Activated T-helper 17 cell treated with anti-CD3 and anti-CD28 coated beads, Interleukin-2, amount 50 U/mL, for 72 hours (primary cell): ENCODE measurements around the gene ARF1. TPM values are rescaled to one million over a fixed set of nuclear protein-coding genes. Genes with fewer than 3 reads are reported as not detected.

Source experiments
- ATAC-seq: fragments of 150-1000 bp; cut with Tn5 transposase; replicated peaks from 2 replicates; pipeline ENCODE4 v1.10.0; 2021; ENCODE audit warnings: mild to moderate bottlenecking, moderate library complexity
- H3K27ac Mint-ChIP-seq: one replicate; pipeline ENCODE4 v1.8.0; 2022; ENCODE audit warnings: mixed read lengths
- H3K27me3 Mint-ChIP-seq: one replicate; pipeline ENCODE4 v1.8.0; 2022; ENCODE audit warnings: mixed read lengths
- H3K36me3 Mint-ChIP-seq: one replicate; pipeline ENCODE4 v1.8.0; 2022; ENCODE audit warnings: low read depth, mild to moderate bottlenecking, mixed read lengths
- H3K4me1 Mint-ChIP-seq: one replicate; pipeline ENCODE4 v1.8.0; 2022; ENCODE audit warnings: mixed read lengths
- H3K4me3 Mint-ChIP-seq: one replicate; pipeline ENCODE4 v1.8.0; 2022; ENCODE audit warnings: mild to moderate bottlenecking, mixed read lengths
- H3K9me3 Mint-ChIP-seq: one replicate; pipeline ENCODE4 v1.8.0; 2022; ENCODE audit warnings: mixed read lengths
- total RNA-seq, 2 donors: library from RNA; stranded (reverse); gene quantifications; one replicate each; pipeline ENCODE4 v1.2.3, GENCODE V29; 2022

ARF1 gene
- total RNA-seq, 2 donors from 2014 or later: 288 to 364 TPM

DNA sequence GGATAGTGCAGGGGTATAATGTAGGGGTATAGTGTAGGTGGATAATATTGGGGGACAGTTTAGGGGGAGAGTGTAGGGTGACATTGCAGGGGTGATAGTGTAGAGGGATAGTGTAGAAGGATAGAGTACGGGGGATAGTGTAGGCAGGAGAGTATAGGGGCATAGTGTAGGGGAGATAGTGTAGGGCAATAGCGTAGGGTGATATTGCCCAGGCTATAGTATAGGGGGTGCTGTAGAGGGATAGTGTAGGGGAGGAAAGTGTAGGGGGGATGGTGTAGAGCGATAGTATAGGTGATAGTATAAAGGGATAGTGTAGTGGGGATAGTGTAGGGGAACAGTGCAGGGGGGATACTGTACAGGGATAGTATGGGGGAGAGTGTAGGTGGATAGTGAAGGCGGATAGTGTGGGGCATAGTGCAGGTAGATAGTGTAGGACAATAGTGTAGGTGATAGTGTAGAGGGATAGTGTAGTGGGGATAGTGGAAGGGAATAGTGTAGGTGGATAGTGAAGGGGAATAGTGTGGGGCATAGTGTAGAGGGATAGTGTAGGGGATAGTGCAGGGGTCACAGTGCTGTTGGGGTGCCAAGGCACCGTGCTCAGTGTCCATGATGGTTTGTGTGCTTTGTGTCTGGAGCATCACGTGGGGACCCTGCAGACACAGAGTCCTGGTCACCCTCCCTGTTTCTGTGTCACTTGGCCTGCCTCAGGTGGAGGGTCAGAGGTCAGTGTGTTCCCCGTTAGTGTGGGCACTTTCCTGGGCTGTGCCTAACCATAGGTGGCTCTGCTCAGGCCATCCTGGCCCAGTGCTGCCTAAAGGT is 10.5 kb upstream of the ARF1 start:
- peak; percentile 23 for ATAC-seq
- Mint-ChIP-seq H3K36me3 (no peaks in the 10 kb centered on the region), H3K27ac (no peak overlapping the region), H3K9me3 (no peaks in the 10 kb centered on the region), H3K4me1 (no peaks in the 10 kb centered on the region), H3K4me3 (no peak overlapping the region), H3K27me3 (no peaks in the 10 kb centered on the region)

DNA sequence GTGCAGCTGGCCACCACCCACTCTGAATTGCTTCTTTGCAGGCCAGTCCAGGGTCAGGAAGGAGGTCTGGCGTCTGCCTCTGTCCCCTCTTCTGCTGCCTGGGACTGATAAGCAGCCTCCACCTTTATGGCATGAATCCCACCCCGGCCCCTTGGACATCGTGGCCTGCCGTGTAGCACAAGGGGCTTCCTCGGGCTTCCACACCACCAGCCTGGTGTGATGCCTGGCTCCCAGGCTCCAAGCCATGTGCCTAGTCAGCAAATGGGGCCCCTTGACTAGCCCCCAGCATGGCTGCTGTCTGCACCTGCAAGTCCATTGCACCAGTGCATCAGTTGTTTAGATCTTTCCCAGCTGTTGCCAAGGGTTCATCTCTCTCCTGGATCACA is 9.9 kb upstream of the ARF1 start:
- Mint-ChIP-seq H3K9me3 (no peaks in the 10 kb centered on the region), H3K27me3 (no peaks in the 10 kb centered on the region), H3K4me1 (no peaks in the 10 kb centered on the region), H3K27ac (no peak overlapping the region), H3K4me3 (no peak overlapping the region), H3K36me3 (no peaks in the 10 kb centered on the region)
- ATAC-seq: no peak

- H3K36me3 Mint-ChIP-seq: no peaks in the 10 kb centered on the region
- no peaks in the 10 kb centered on the region for H3K4me1 Mint-ChIP-seq
- H3K27me3 Mint-ChIP-seq: no peaks in the 10 kb centered on the region
- ATAC-seq: peak; percentile 23
- H3K4me3 Mint-ChIP-seq: no peak overlapping the region
- no peak overlapping the region for H3K27ac Mint-ChIP-seq
- no peaks in the 10 kb centered on the region for H3K9me3 Mint-ChIP-seq
Measured at GRCh38 chr1:228073061-228073856, 9.2 kb upstream of the ARF1 start.

DNA sequence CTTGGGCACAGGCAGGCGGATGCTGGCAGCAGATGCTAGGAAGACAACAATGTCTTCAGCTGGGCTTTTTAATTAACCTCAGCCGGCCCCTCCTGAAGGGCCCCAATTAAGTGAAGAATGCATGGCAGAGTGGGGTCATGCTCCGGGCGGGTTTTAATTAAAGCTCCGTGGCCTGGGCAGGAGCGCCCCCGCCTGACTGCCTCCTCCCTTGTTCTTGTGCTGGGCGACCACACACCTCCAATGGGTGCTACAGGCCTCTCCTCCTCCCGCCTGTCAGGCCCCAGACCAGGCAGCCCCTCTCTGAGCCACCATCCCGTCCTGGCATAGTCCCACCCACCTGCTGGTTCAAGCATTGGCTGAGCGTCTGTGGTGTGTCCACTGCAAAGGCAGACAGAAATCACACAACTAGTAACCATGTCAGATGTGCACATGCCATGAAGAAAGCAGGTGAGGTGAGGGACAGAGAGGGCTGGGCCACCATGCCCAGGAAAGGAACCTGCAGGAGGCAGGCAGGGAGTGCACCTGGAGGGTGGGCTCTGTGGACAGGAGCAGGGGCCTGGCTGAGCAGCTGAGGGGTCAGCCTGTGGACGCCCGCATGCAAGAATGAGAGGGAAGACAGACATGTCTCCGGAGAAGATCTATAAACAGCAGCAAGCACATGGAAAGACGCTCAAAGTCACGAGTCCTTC is 8.5 kb upstream of the ARF1 start:
- H3K4me3 Mint-ChIP-seq: no peak overlapping the region
- no peaks in the 10 kb centered on the region for H3K4me1 Mint-ChIP-seq
- no peak for ATAC-seq
- no peak overlapping the region for H3K27ac Mint-ChIP-seq
- H3K9me3 Mint-ChIP-seq: no peaks in the 10 kb centered on the region
- no peaks in the 10 kb centered on the region for H3K36me3 Mint-ChIP-seq
- H3K27me3 Mint-ChIP-seq: no peaks in the 10 kb centered on the region

DNA sequence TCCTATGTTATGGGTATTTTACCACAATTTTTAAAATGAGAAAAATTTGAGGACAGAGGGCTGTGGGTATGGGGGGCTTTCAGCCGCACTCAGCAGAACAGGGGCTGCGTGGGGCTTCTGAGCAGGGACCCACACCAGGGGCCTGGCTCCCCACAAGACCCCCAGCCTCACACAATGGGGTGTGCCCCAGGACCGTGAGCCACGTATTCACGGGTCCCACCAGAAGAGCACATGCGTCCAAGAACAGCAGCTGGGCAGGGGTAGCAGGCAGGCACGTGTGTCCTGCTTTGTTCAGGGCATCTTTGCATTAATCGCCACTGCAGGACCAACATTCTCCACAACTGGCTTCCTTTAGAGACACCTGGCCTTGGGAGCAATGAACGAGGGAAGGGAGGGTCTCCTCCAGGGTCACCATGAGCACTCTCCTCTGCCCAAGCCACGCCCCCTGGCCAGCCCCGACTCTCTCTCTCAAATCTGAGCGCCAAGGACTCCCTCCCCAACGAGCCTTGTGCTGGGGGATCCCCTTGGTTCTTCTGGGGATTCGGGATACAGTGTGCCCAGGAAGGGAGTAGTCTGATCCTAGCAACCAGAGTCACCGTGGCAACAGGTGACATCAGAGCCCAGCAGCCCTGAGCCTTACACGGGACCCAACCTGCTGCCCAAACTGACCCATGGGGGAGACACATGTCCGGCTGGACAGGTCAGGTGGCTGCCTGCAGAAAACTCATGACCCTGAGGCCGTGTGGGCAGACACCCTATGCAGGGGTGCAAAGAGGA is 7.4 kb upstream of the ARF1 start:
- Mint-ChIP-seq H3K4me1 (no peaks in the 10 kb centered on the region), H3K9me3 (no peaks in the 10 kb centered on the region), H3K36me3 (no peaks in the 10 kb centered on the region), H3K27me3 (no peaks in the 10 kb centered on the region), H3K27ac (no peak overlapping the region), H3K4me3 (no peak overlapping the region)
- no peak for ATAC-seq

DNA sequence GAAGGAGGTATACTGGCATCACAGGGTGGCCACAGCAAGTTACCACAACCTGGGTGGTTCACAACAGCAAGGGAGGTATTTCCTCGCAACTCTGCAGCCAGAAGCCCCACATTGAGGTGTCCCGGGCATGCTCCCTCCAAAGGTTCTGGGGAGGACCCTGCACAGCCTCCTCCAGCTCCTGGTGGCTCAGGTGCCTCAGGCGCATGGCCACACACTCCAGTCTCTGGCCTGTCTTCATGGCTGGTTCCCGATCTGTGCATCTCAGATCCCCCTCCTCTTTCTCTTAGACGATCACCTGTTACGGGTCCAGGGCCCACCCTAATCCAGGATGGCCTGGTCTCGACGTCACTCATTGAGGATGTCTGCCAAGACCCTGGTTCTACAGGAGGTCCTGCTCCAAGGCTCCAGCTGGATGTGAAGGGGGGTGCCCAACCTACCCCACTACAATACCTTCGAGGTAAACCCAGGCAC is 6.7 kb upstream of the ARF1 start:
- Mint-ChIP-seq H3K27ac (no peak overlapping the region), H3K4me3 (no peak overlapping the region), H3K4me1 (no peaks in the 10 kb centered on the region), H3K9me3 (no peaks in the 10 kb centered on the region), H3K36me3 (no peaks in the 10 kb centered on the region), H3K27me3 (no peaks in the 10 kb centered on the region)
- no peak for ATAC-seq

DNA sequence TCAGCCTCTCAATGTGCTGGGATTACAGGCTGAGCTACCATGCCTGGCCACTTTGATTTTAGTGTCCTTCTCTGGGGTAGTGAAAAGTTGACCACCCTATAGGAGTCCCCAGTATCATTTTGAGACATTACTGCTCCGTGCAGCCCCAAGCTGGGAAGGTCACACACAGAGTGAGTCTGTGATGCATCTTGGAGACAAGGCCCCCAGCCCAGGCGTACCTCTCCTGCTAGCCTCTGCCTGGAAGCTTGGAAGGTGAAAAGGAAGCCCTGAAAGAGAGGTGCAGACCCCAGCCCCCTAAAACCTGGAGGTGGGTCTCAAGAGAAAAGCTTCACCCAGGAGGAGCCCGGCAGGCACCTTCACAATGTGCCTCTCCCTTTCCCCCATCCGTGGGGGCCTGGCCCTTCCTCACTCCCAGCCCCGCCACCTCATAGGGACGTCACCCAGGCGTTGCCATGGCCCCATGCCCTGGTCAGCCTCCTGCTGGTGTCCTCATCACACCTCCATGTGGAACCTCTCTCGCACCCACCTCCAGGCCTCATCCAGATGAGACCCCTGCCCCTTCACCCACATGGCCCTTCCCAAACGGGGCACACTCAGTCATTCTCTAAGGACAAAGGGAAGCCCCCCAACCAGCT is 5.6 kb upstream of the ARF1 start:
- Mint-ChIP-seq H3K36me3 (no peaks in the 10 kb centered on the region), H3K27me3 (no peaks in the 10 kb centered on the region), H3K27ac (no peak overlapping the region), H3K4me3 (no peak overlapping the region), H3K4me1 (no peaks in the 10 kb centered on the region), H3K9me3 (no peaks in the 10 kb centered on the region)
- ATAC-seq: no peak

DNA sequence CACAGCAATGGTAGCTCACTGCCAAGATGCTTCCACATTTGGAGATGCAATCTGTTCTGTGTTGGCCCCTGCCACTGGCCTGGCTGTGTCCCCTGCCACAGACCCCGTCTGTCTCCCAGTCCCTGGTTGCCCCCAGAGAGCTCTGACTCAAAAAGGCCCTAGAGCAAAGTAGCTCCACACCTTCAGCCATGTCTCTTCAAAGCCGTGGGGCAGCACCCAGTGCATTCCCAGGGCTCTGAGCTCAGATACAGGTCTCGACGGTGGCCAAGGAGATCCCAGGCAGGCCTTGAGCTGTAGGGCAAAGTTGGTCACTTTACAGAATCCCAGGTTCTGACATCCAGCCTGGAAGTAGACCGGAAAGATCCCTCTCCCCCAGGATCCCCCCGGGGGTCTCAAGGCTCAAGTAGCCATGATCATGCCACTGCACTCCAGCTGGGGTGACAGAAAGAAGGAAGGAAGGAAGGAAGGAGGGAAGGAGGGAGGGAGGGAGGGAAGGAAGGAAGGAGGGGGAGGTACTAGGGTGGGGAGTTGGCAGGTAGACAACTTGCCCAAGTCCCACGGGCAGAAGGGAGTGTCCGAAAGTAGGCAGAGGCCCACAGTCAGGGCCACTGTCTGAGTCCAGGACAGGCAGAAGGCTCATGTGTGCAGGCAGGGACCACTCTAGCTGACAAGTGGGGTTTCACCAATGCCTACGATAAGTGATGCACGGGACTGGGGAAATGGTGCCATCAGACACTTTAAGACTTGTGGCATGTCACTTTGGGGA is 4.8 kb upstream of the ARF1 start:
- ATAC-seq: no peak
- no peaks in the 10 kb centered on the region for H3K27me3 Mint-ChIP-seq
- no peak overlapping the region for H3K27ac Mint-ChIP-seq
- no peaks in the 10 kb centered on the region for H3K4me1 Mint-ChIP-seq
- no peaks in the 10 kb centered on the region for H3K36me3 Mint-ChIP-seq
- H3K9me3 Mint-ChIP-seq: no peaks in the 10 kb centered on the region
- no peak overlapping the region for H3K4me3 Mint-ChIP-seq

- peaks cover 12% of the 10 kb centered on the region for H3K36me3 Mint-ChIP-seq
- no peaks in the 10 kb centered on the region for H3K27me3 Mint-ChIP-seq
- no peak overlapping the region for H3K4me3 Mint-ChIP-seq
- no peaks in the 10 kb centered on the region for H3K4me1 Mint-ChIP-seq
- ATAC-seq: no peak
- H3K27ac Mint-ChIP-seq: no peak overlapping the region
- no peaks in the 10 kb centered on the region for H3K9me3 Mint-ChIP-seq
Measured at GRCh38 chr1:228079013-228079412, 3.5 kb upstream of the ARF1 start.

DNA sequence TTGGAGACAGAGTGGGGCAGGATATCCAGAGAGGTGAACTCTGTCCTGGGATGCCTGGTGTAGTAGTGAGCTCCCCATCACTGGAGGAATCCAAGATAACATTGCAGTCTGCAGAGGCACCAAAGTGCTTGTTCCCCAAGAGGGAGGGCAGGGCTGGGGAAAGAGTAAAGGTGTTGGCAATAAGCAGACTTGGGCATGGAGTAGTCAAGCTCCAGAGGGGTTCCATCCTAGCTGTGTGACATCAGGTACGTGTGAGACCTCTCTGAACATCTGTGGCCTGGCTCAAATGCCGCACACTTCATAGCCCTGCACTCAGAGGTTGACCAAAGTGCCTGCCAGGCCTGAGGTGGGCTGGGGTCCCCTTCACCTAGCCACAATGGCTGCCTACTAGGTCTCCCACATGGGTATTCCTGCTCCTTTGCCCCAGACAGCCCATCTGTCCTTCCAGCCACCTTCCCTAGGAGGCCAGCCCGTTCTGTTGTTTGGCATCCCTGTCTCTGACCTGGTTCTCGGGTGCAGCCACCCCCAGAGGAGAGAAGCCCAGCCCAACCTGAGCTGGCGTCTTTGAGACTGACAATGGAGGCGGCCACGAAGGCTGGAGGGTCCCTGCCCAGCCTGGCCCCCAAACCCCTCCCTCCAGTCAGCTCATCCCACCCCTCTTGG is 2.8 kb upstream of the ARF1 start:
- H3K27me3 Mint-ChIP-seq: no peaks in the 10 kb centered on the region
- H3K4me3 Mint-ChIP-seq: peak overlapping the region; percentile 22
- no peak overlapping the region for H3K27ac Mint-ChIP-seq
- H3K4me1 Mint-ChIP-seq: peaks cover 6% of the 10 kb centered on the region
- ATAC-seq: no peak
- no peaks in the 10 kb centered on the region for H3K9me3 Mint-ChIP-seq
- H3K36me3 Mint-ChIP-seq: peaks cover 19% of the 10 kb centered on the region

- Mint-ChIP-seq H3K27ac (peak overlapping the region; percentile 75), H3K36me3 (peaks cover 33% of the 10 kb centered on the region), H3K4me1 (peaks cover 16% of the 10 kb centered on the region), H3K4me3 (peak overlapping the region; percentile 90), H3K27me3 (no peaks in the 10 kb centered on the region), H3K9me3 (no peaks in the 10 kb centered on the region)
- ATAC-seq: no peak
Measured at GRCh38 chr1:228081144-228081543, 1.4 kb upstream of the ARF1 start.

DNA sequence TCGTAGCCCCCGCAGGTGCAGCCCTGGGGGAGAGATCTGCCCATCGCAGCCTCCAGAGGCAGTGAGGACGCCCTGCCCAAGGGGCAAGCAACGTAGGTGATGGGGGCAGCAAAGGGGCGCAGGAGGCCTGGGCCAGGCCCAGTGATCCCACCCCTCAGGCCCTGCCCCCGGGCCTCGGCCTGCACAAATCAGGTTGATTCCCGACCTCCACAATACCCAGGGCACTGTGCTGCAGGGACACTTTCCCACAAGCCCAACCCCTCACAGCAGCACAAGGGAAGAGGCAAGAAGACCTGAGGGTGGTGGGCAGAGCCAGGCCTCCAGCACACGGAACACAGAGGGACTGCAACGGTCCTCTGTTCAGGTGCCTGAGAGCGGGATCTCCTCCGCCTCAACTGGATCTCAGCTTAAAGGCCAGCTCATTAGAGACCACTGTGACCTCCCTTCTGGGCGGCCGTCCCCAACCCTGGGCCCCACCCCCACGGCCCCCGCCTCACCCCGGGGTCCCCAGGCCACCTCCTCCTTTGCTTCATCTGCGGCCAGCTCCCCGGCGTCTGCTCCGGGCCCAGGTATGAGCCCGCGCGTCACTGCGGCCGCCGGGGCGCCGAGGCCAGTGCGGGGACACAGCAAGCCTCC is 812 bp upstream of the ARF1 start:
- Mint-ChIP-seq H3K27me3 (no peaks in the 10 kb centered on the region), H3K4me1 (peaks cover 20% of the 10 kb centered on the region)

More for the DNA sequence above, 812 bp upstream of the ARF1 start:
- Mint-ChIP-seq H3K9me3 (no peaks in the 10 kb centered on the region), H3K4me3 (peak overlapping the region; percentile 90), H3K36me3 (peaks cover 39% of the 10 kb centered on the region), H3K27ac (peak overlapping the region; percentile 75)
- ATAC-seq: no peak
